HUES48 (cell line): ENCODE data around the gene NRSN2.

Experiments
- H3K27ac ChIP-seq: one replicate; pipeline ENCODE4 v1.7.0; 2013; ENCODE audit warnings: low read depth, low read length, inconsistent platforms
- H3K27me3 ChIP-seq: 2 replicates; pipeline ENCODE4 v1.6.1; 2013; ENCODE audit warnings: mild to moderate bottlenecking, low read length; ENCODE audit not compliant: control insufficient read depth, insufficient read depth
- H3K36me3 ChIP-seq: 2 replicates; pipeline ENCODE4 v1.6.1; 2013; ENCODE audit warnings: low read length; ENCODE audit not compliant: control insufficient read depth, insufficient read depth
- H3K4me1 ChIP-seq: 2 replicates; pipeline ENCODE4 v1.6.1; 2013; ENCODE audit warnings: mild to moderate bottlenecking, low read length; ENCODE audit not compliant: control insufficient read depth, insufficient read depth
- H3K4me3 ChIP-seq: 2 replicates; pipeline ENCODE4 v1.5.1; 2013; ENCODE audit warnings: mild to moderate bottlenecking, low read depth, low read length
- H3K9ac ChIP-seq: 2 replicates; pipeline ENCODE4 v1.6.1; 2013; ENCODE audit warnings: mild to moderate bottlenecking, low read depth, low read length, moderate library complexity
- H3K9me3 ChIP-seq: 2 replicates; pipeline ENCODE4 v1.6.1; 2013; ENCODE audit warnings: low read length; ENCODE audit not compliant: control insufficient read depth, insufficient read depth

The NRSN2 gene

GRCh38 chr20:361561-361960, 14.7 kb downstream of the NRSN2 start:
- Histone ChIP-seq H3K27ac (no peak overlapping the region), H3K4me1 (no peaks in the 10 kb centered on the region), H3K9ac (no peak overlapping the region), H3K36me3 (no peaks in the 10 kb centered on the region), H3K4me3 (no peak overlapping the region), H3K9me3 (no peaks in the 10 kb centered on the region), H3K27me3 (no peaks in the 10 kb centered on the region)

- Histone ChIP-seq H3K36me3 (no peaks in the 10 kb centered on the region), H3K4me1 (no peaks in the 10 kb centered on the region), H3K9me3 (no peaks in the 10 kb centered on the region), H3K4me3 (no peak overlapping the region), H3K9ac (no peak overlapping the region), H3K27me3 (no peaks in the 10 kb centered on the region), H3K27ac (no peak overlapping the region)
Observed at GRCh38 chr20:362271-363254, 15.7 kb downstream of the NRSN2 start.

- H3K4me3 ChIP-seq, result no peak overlapping the region
- no peak overlapping the region for H3K9ac ChIP-seq
- no peaks in the 10 kb centered on the region for H3K9me3 ChIP-seq
- no peaks in the 10 kb centered on the region for H3K27me3 ChIP-seq
- H3K4me1 ChIP-seq, result no peaks in the 10 kb centered on the region
- H3K36me3 ChIP-seq, result no peaks in the 10 kb centered on the region
- H3K27ac ChIP-seq, result no peak overlapping the region
Observed at GRCh38 chr20:363319-364078, 16.6 kb downstream of the NRSN2 start.

GRCh38 chr20:364905-365794, 18.2 kb downstream of the NRSN2 start:
- Histone ChIP-seq H3K4me3 (no peak overlapping the region), H3K9ac (no peak overlapping the region), H3K27ac (no peak overlapping the region), H3K4me1 (no peaks in the 10 kb centered on the region), H3K27me3 (no peaks in the 10 kb centered on the region), H3K36me3 (no peaks in the 10 kb centered on the region), H3K9me3 (no peaks in the 10 kb centered on the region)

GRCh38 chr20:366041-366718, 19.3 kb downstream of the NRSN2 start:
- no peak overlapping the region for H3K27ac ChIP-seq
- H3K9ac ChIP-seq, result no peak overlapping the region
- H3K9me3 ChIP-seq, result no peaks in the 10 kb centered on the region
- H3K4me3 ChIP-seq, result no peak overlapping the region
- H3K4me1 ChIP-seq, result no peaks in the 10 kb centered on the region
- H3K27me3 ChIP-seq, result no peaks in the 10 kb centered on the region
- H3K36me3 ChIP-seq, result no peaks in the 10 kb centered on the region

GRCh38 chr20:366719-367485, 20.0 kb downstream of the NRSN2 start:
- Histone ChIP-seq H3K9me3 (no peaks in the 10 kb centered on the region), H3K4me1 (peaks cover 2% of the 10 kb centered on the region), H3K27me3 (no peaks in the 10 kb centered on the region), H3K9ac (no peak overlapping the region), H3K36me3 (no peaks in the 10 kb centered on the region), H3K27ac (no peak overlapping the region), H3K4me3 (no peak overlapping the region)

- Histone ChIP-seq H3K4me3 (no peak overlapping the region), H3K36me3 (no peaks in the 10 kb centered on the region), H3K9ac (no peak overlapping the region), H3K27ac (no peak overlapping the region), H3K9me3 (no peaks in the 10 kb centered on the region), H3K27me3 (no peaks in the 10 kb centered on the region), H3K4me1 (peaks cover 6% of the 10 kb centered on the region)
Observed at GRCh38 chr20:367486-367887, 20.6 kb downstream of the NRSN2 start.

- Histone ChIP-seq H3K27me3 (no peaks in the 10 kb centered on the region), H3K36me3 (no peaks in the 10 kb centered on the region), H3K27ac (no peak overlapping the region), H3K9ac (no peak overlapping the region), H3K4me1 (peaks cover 6% of the 10 kb centered on the region), H3K9me3 (no peaks in the 10 kb centered on the region), H3K4me3 (no peak overlapping the region)
Observed at GRCh38 chr20:368915-369314, 22.0 kb downstream of the NRSN2 start.

- no peaks in the 10 kb centered on the region for H3K27me3 ChIP-seq
- H3K4me3 ChIP-seq, result no peak overlapping the region
- H3K9me3 ChIP-seq, result no peaks in the 10 kb centered on the region
- H3K36me3 ChIP-seq, result no peaks in the 10 kb centered on the region
- H3K4me1 ChIP-seq, result peaks cover 6% of the 10 kb centered on the region
- H3K9ac ChIP-seq, result no peak overlapping the region
- H3K27ac ChIP-seq, result no peak overlapping the region
Observed at GRCh38 chr20:370151-370600, 23.3 kb downstream of the NRSN2 start.
